ENCODE results near the gene TMPRSS3.

GRCh38 chr21:42350927-42351426 is 44.9 kb downstream of the TMPRSS3 start, which contains the start of gene TFF2:
- no peak for TF ChIP-seq CTCF (IDR thresholded peaks at IDR 0.05 in 8 of 11, conservative IDR thresholded peaks at IDR 0.05 in 3 of 11)
- no peak for TF ChIP-seq POLR2A (IDR thresholded peaks at IDR 0.05)

Data from spleen (tissue), 7 donors.